CD14-positive monocyte (primary cell): ENCODE results near the gene LST1. TPM values are rescaled to one million over a fixed set of nuclear protein-coding genes. Genes with fewer than 3 reads are reported as not detected.

Experiments used
- DNase-seq, 3 donors: peaks; one replicate each; pipeline ENCODE4 v3.0.0-alpha.2; 2011 to 2022
- H2AFZ ChIP-seq: 2 replicates; pipeline ENCODE4 v1.6.0; 2012; ENCODE audit warnings: mild to moderate bottlenecking, low read depth, low read length, inconsistent platforms; ENCODE audit not compliant: insufficient read depth, poor library complexity, severe bottlenecking
- H3K27ac ChIP-seq, 2 donors: 1 replicate in 1 of 2; 2 replicates in 1 of 2; pipeline ENCODE4 v1.5.1; 2012 to 2013; ENCODE audit warnings: low read length in 2 of 2, control low read depth in 1 of 2, inconsistent platforms in 1 of 2, low read depth in 1 of 2, mild to moderate bottlenecking in 1 of 2
- H3K27me3 ChIP-seq, 2 donors: one replicate each; pipeline versions ENCODE4 v1.6.0 to v1.6.1; 2011 to 2013; ENCODE audit warnings: low read length in 2 of 2; ENCODE audit not compliant: control insufficient read depth in 2 of 2, insufficient read depth in 2 of 2
- H3K36me3 ChIP-seq, 2 donors: replicated peaks in 1 of 2; 1 replicate in 1 of 2; 2 replicates in 1 of 2; pipeline versions ENCODE4 v1.5.1 to v1.6.1; 2012 to 2013; ENCODE audit warnings: low read length in 2 of 2, control low read depth in 1 of 2, inconsistent platforms in 1 of 2, mild to moderate bottlenecking in 1 of 2; ENCODE audit not compliant: insufficient read depth in 2 of 2, control insufficient read depth in 1 of 2
- H3K4me1 ChIP-seq, 2 donors: 1 replicate in 1 of 2; 2 replicates in 1 of 2; pipeline versions ENCODE4 v1.5.1 to v1.6.1; 2012 to 2013; ENCODE audit warnings: low read length in 2 of 2, control low read depth in 1 of 2, inconsistent platforms in 1 of 2, mild to moderate bottlenecking in 1 of 2, moderate library complexity in 1 of 2; ENCODE audit not compliant: insufficient read depth in 2 of 2, control insufficient read depth in 1 of 2
- H3K4me2 ChIP-seq: replicated peaks from 2 replicates; pipeline ENCODE3; 2012; ENCODE audit warnings: low read length, moderate library complexity, mild to moderate bottlenecking; ENCODE audit not compliant: poor library complexity, severe bottlenecking; ENCODE audit errors: extremely low read depth
- H3K4me3 ChIP-seq, 3 experiments: fragments of 200-600 bp in 1 of 3; sonication (generic) in 1 of 3; replicated peaks in 1 of 3; 1 replicate in 2 of 3; 2 replicates in 1 of 3; pipeline ENCODE4 v1.5.1; 2011 to 2013; ENCODE audit warnings: low read length in 3 of 3, mild to moderate bottlenecking in 3 of 3, control low read depth in 2 of 3, low read depth in 2 of 3, inconsistent platforms in 1 of 3, moderate library complexity in 1 of 3
- H3K79me2 ChIP-seq: 2 replicates; pipeline ENCODE4 v1.6.0; 2012; ENCODE audit warnings: mild to moderate bottlenecking, control low read depth, inconsistent platforms, low read length, moderate library complexity; ENCODE audit not compliant: insufficient read depth
- H3K9ac ChIP-seq: 2 replicates; pipeline ENCODE4 v1.6.0; 2017; ENCODE audit warnings: low read length, mild to moderate bottlenecking; ENCODE audit not compliant: insufficient read depth, poor library complexity, severe bottlenecking
- H3K9me3 ChIP-seq, 2 donors: replicated peaks in 1 of 2; 1 replicate in 1 of 2; 2 replicates in 1 of 2; pipeline versions ENCODE4 v1.5.1 to v1.6.1; 2012 to 2013; ENCODE audit warnings: low read length in 2 of 2, control low read depth in 1 of 2; ENCODE audit not compliant: control insufficient read depth in 1 of 2, insufficient read depth in 1 of 2
- H4K20me1 ChIP-seq: 2 replicates; pipeline ENCODE4 v1.6.0; 2012; ENCODE audit warnings: mild to moderate bottlenecking, low read length, control low read depth, moderate library complexity; ENCODE audit not compliant: insufficient read depth
- H3K27ac Mint-ChIP-seq, 7 donors: one replicate each; pipeline ENCODE4 v1.8.0; 2020; ENCODE audit warnings: mild to moderate bottlenecking in 7 of 7, mixed read lengths in 7 of 7, moderate library complexity in 6 of 7, inconsistent platforms in 2 of 7
- H3K27me3 Mint-ChIP-seq, 3 donors: one replicate each; pipeline ENCODE4 v1.8.0; 2021 to 2022; ENCODE audit warnings: low read depth in 3 of 3, mild to moderate bottlenecking in 3 of 3, mixed read lengths in 3 of 3, moderate library complexity in 3 of 3, inconsistent platforms in 1 of 3
- H3K36me3 Mint-ChIP-seq, 2 donors: one replicate each; pipeline ENCODE4 v1.8.0; 2020; ENCODE audit warnings: mixed read lengths in 2 of 2, inconsistent platforms in 1 of 2, mild to moderate bottlenecking in 1 of 2
- H3K4me1 Mint-ChIP-seq: one replicate; pipeline ENCODE4 v1.8.0; 2020; ENCODE audit warnings: mild to moderate bottlenecking, mixed read lengths
- H3K4me3 Mint-ChIP-seq, 2 donors: one replicate each; pipeline ENCODE4 v1.8.0; 2020; ENCODE audit warnings: mild to moderate bottlenecking in 2 of 2, mixed read lengths in 2 of 2, moderate library complexity in 1 of 2
- H3K9me3 Mint-ChIP-seq, 7 donors: one replicate each; pipeline ENCODE4 v1.8.0; 2020 to 2022; ENCODE audit warnings: mixed read lengths in 7 of 7, mild to moderate bottlenecking in 6 of 7, moderate library complexity in 6 of 7, inconsistent platforms in 2 of 7
- CTCF ChIP-seq: fragments of 200-600 bp; IDR thresholded peaks from one replicate; pipeline ENCODE4 v1.8.0; 2022; ENCODE audit warnings: antibody characterized with exemption, mild to moderate bottlenecking
- WGBS: methylation state at CpG from one replicate; pipeline ENCODE4 v1.1.5; 2013; ENCODE audit warnings: missing lambda C conversion rate; ENCODE audit not compliant: insufficient coverage; 5-methylcytosine and 5-hydroxymethylcytosine counted together
- intact Hi-C, 2 donors: fragments of 100-400 bp; cut with micrococcal nuclease; formaldehyde crosslinking; loops; one replicate each; pipeline versions ENCODE4 v1.15.0 to v1.15.1; 2023
- polyA plus RNA-seq, 3 donors: library from polyadenylated mRNA; depleted of rRNA in 1 of 3; unstranded in 2 of 3; stranded (reverse) in 1 of 3; fragments of 300-500 nt in 2 of 3; fragments of >200 nt in 1 of 3; fragmentation: Illumina TruSeq in 2 of 3; gene quantifications; 1 replicate in 2 of 3; 2 replicates in 1 of 3; pipeline ENCODE4 v1.2.3, GENCODE V29; 2012 to 2021

Gene LST1
- polyA plus RNA-seq, 3 donors: 1,103 to 1,584 (median 1,202) TPM

- peak overlapping the region; percentile 90 for H3K9ac ChIP-seq
- H3K36me3 ChIP-seq: peaks cover 45 to 48% of the 10 kb centered on the region in 2 donors
- peak overlapping the region in 1 of 2 donors; percentile 97 for H3K27ac ChIP-seq
- peaks cover 0 to 2% (median 0%) of the 10 kb centered on the region in 7 donors for H3K9me3 Mint-ChIP-seq
- no peaks in the 10 kb centered on the region for H3K9me3 ChIP-seq
- H3K4me1 Mint-ChIP-seq: peaks cover 36% of the 10 kb centered on the region
- no peaks in the 10 kb centered on the region for H3K27me3 ChIP-seq
- peak overlapping the region in 6 of 7 donors; percentile 91 to 100 (median 98) for H3K27ac Mint-ChIP-seq
- WGBS: no CpG with 5 or more reads among the region's 4 CpGs
- no peaks in the 10 kb centered on the region for H3K27me3 Mint-ChIP-seq
- no peak for TF ChIP-seq CTCF
- H3K36me3 Mint-ChIP-seq: peaks cover 43 to 48% of the 10 kb centered on the region in 2 donors
- DNase-seq: no peak
- peaks cover 78% of the 10 kb centered on the region for H3K79me2 ChIP-seq
- H3K4me2 ChIP-seq: peak overlapping the region; percentile 97
- peak overlapping the region; percentile 63 to 95 (median 85) for H3K4me3 ChIP-seq
- peaks cover 32 to 38% of the 10 kb centered on the region in 2 donors for H3K4me1 ChIP-seq
- peaks cover 54% of the 10 kb centered on the region for H4K20me1 ChIP-seq
- intact Hi-C loops: loop anchor here (5.0 to 10.0 kb wide), 7 partner anchors 43 to 414 kb away; partner anchors contain the start of genes MICB (in 2 of the 2), CLIC1 (in 1 of the 2), CSNK2B (in 1 of the 2) and LY6G5B (in 1 of the 2)
- H3K4me3 Mint-ChIP-seq: peak overlapping the region; percentile 95 to 96
- no peak overlapping the region for H2AFZ ChIP-seq
Measured at GRCh38 chr6:31540640-31541039, 45.4 kb upstream of the LST1 start.

GRCh38 chr6:31541059-31541657 lies 44.9 kb upstream of the LST1 start:
- peak overlapping the region; percentile 95 to 96 for H3K4me3 Mint-ChIP-seq
- peaks cover 49% of the 10 kb centered on the region for H4K20me1 ChIP-seq
- peaks cover 0 to 2% (median 0%) of the 10 kb centered on the region in 7 donors for H3K9me3 Mint-ChIP-seq
- H3K9me3 ChIP-seq: no peaks in the 10 kb centered on the region
- H3K27me3 ChIP-seq: no peaks in the 10 kb centered on the region
- DNase-seq: peak; percentile 48 to 61 (median 48)
- no peaks in the 10 kb centered on the region for H3K27me3 Mint-ChIP-seq
- H3K36me3 ChIP-seq: peaks cover 40 to 43% of the 10 kb centered on the region in 2 donors
- peak overlapping the region; percentile 90 for H3K9ac ChIP-seq
- peaks cover 33% of the 10 kb centered on the region for H3K4me1 Mint-ChIP-seq
- peak overlapping the region; percentile 97 for H3K4me2 ChIP-seq
- peaks cover 38 to 43% of the 10 kb centered on the region in 2 donors for H3K36me3 Mint-ChIP-seq
- peak overlapping the region; percentile 63 to 95 (median 85) for H3K4me3 ChIP-seq
- H3K27ac ChIP-seq: peak overlapping the region; percentile 96 to 97
- H3K4me1 ChIP-seq: peaks cover 32 to 38% of the 10 kb centered on the region in 2 donors
- 0% methylated on average over 6 of the region's 21 CpGs for WGBS
- H3K79me2 ChIP-seq: peaks cover 73% of the 10 kb centered on the region
- peak overlapping the region; percentile 86 for H2AFZ ChIP-seq
- no peak for TF ChIP-seq CTCF
- H3K27ac Mint-ChIP-seq: peak overlapping the region; percentile 98 to 100 (median 99)
- intact Hi-C loops: loop anchor here (5.0 to 10.0 kb wide), 7 partner anchors 44 to 414 kb away; partner anchors contain the start of genes MICB (in 2 of the 2), CLIC1 (in 1 of the 2), CSNK2B (in 1 of the 2) and LY6G5B (in 1 of the 2)
